HepG2 (cell line): ENCODE data around the gene KRTAP4-7. TPM values are rescaled to one million over a fixed set of nuclear protein-coding genes. Genes with fewer than 3 reads are reported as not detected.

ENCODE experiments used
- ATAC-seq: fragments of 200-7000 bp; cut with Tn5 transposase; 3 replicates; pipeline ENCODE4 v1.9.1; 2020; ENCODE audit warnings: mild to moderate bottlenecking, moderate library complexity
- BruUV-seq: library from RNA; stranded (reverse); fragments of 400-500 nt; replicated peaks from 2 replicates; lab custom pipeline; 2021; lab: Mats Ljungman, UMichigan
- CTCF ChIA-PET: fragments of 300-600 bp; formaldehyde crosslinking; extraction: SDS; loops from one replicate; lab custom pipeline; 2021; ENCODE audit warnings: low total read pairs, inconsistent platforms, low intra/inter-chr PET ratio; lab: Yijun Ruan, JAX
- POLR2A ChIA-PET: fragments of 350-600 bp; sonication (Branson Sonifier 250); formaldehyde crosslinking; loops from one replicate; lab custom pipeline; 2020; ENCODE audit warnings: antibody characterized with exemption, inconsistent platforms; lab: Yijun Ruan, JAX
- DNase-seq: peaks from one replicate; pipeline ENCODE4 v3.0.0-alpha.2; 2015; ENCODE audit warnings: low spot score
- FAIRE-seq: peaks from 3 replicates; lab custom pipeline; 2011; peaks lifted over from hg19 to GRCh38; lab: Jason Lieb, UNC
- H2AFZ ChIP-seq: one replicate; pipeline ENCODE4 v1.6.1; 2011; ENCODE audit warnings: low read length, inconsistent platforms
- H3K27ac ChIP-seq: fragments of 300-600 bp; 3 replicates; pipeline ENCODE4 v1.8.0; 2011; ENCODE audit warnings: mixed run types, mild to moderate bottlenecking, mixed read lengths, low read length, inconsistent platforms; ENCODE audit not compliant: insufficient read depth; ENCODE audit errors: extremely low read length
- H3K27me3 ChIP-seq, 2 experiments: fragments of 200-600 bp in 1 of 2; 2 replicates in 1 of 2; 3 replicates in 1 of 2; pipeline versions ENCODE4 v1.6.0 to v1.8.0; 2011; ENCODE audit warnings: low read length in 2 of 2, mild to moderate bottlenecking in 2 of 2, moderate library complexity in 2 of 2, inconsistent platforms in 1 of 2; ENCODE audit not compliant: insufficient read depth in 2 of 2, control insufficient read depth in 1 of 2
- H3K36me3 ChIP-seq, 2 experiments: fragments of 200-600 bp in 1 of 2; replicated peaks in 1 of 2; 2 replicates in 1 of 2; 3 replicates in 1 of 2; pipeline versions ENCODE4 v1.5.1 to v1.8.0; 2011; ENCODE audit warnings: low read length in 2 of 2, inconsistent platforms in 1 of 2; ENCODE audit not compliant: insufficient read depth in 2 of 2, control insufficient read depth in 1 of 2
- H3K4me1 ChIP-seq: 2 replicates; pipeline ENCODE4 v1.5.1; 2012; ENCODE audit warnings: low read length, inconsistent platforms; ENCODE audit not compliant: insufficient read depth
- H3K4me2 ChIP-seq: 2 replicates; pipeline ENCODE4 v1.6.0; 2011; ENCODE audit warnings: low read depth, low read length, inconsistent platforms
- H3K4me3 ChIP-seq, 3 experiments: fragments of 200-600 bp in 1 of 3; sonication (generic), shearing (Covaris generic) in 1 of 3; replicated peaks in 1 of 3; 2 replicates each; pipeline ENCODE4 v1.5.1; 2011 to 2016; ENCODE audit warnings: low read length in 3 of 3, inconsistent platforms in 2 of 3, low read depth in 2 of 3, mild to moderate bottlenecking in 2 of 3, control low read depth in 1 of 3, mixed read lengths in 1 of 3; ENCODE audit not compliant: insufficient read depth in 1 of 3
- H3K79me2 ChIP-seq: one replicate; pipeline ENCODE4 v1.6.1; 2011; ENCODE audit warnings: low read length, inconsistent platforms; ENCODE audit not compliant: insufficient read depth
- H3K9ac ChIP-seq: 2 replicates; pipeline ENCODE4 v1.6.0; 2011; ENCODE audit warnings: mild to moderate bottlenecking, low read depth, low read length, inconsistent platforms; ENCODE audit not compliant: insufficient read depth
- H3K9me3 ChIP-seq: 2 replicates; pipeline ENCODE4 v1.5.1; 2012; ENCODE audit warnings: mild to moderate bottlenecking, low read length
- H4K20me1 ChIP-seq: 2 replicates; pipeline ENCODE4 v1.6.0; 2011; ENCODE audit warnings: inconsistent platforms, mild to moderate bottlenecking, low read length, moderate library complexity; ENCODE audit not compliant: insufficient read depth
- ARID5B ChIP-seq: IDR thresholded peaks from 2 replicates; pipeline ENCODE4 v1.4.0; 2020; ENCODE audit warnings: mild to moderate bottlenecking, missing genetic modification reagents
- HNF4G ChIP-seq, 2 experiments: sonication (generic) in 1 of 2; formaldehyde crosslinking in 1 of 2; IDR thresholded peaks; 2 replicates each; pipeline versions ENCODE4 v1.4.0 to v1.6.1; 2011 to 2020; ENCODE audit warnings: borderline replicate concordance in 2 of 2, low read depth in 2 of 2, mild to moderate bottlenecking in 2 of 2, low read length in 1 of 2, missing genetic modification reagents in 1 of 2, moderate library complexity in 1 of 2
- SAP130 ChIP-seq: IDR thresholded peaks from 2 replicates; pipeline ENCODE4 v1.6.1; 2016; ENCODE audit warnings: low read depth
- WGBS: methylation state at CpG from one replicate; pipeline ENCODE4 v1.1.6; 2017; ENCODE audit warnings: low lambda C conversion rate; 5-methylcytosine and 5-hydroxymethylcytosine counted together
- in situ Hi-C: cut with HindIII; loops from 2 replicates; pipeline ENCODE4 v1.10.0; 2017; ENCODE audit warnings: low pct_unique_long_range_greater_than_20kb; ENCODE audit not compliant: extremely low pct_ligation_motif_present
- intact Hi-C: fragments of 100-400 bp; cut with micrococcal nuclease; formaldehyde crosslinking; loops from one replicate; pipeline ENCODE4 v1.10.0; 2022; ENCODE audit not compliant: unreplicated experiment
- polyA plus RNA-seq, 8 experiments: library from polyadenylated mRNA; depleted of rRNA in 3 of 8; stranded (reverse) in 7 of 8; unstranded in 1 of 8; fragments of >200 nt; fragmentation: Illumina TruSeq in 4 of 8; extraction: Trizol in 4 of 8; gene quantifications; 2 replicates each; pipeline versions ENCODE4 v1.2.1 to v1.2.3, GENCODE V29; 2011 to 2016; ENCODE audit warnings: low read depth in 4 of 8, missing spikeins in 1 of 8, mixed read lengths in 1 of 8; ENCODE audit not compliant: insufficient read depth in 1 of 8
- total RNA-seq, 5 experiments: library from RNA; depleted of rRNA; stranded (reverse); fragments of >200 nt; fragmentation: Illumina TruSeq; extraction: Trizol; gene quantifications; 2 replicates each; pipeline ENCODE4 v1.2.3, GENCODE V29; 2016; ENCODE audit warnings: low read depth in 1 of 5

Gene KRTAP4-7
- total and polyA plus RNA-seq, 2 of the 13 experiments (the other 11 are each of a cell fraction or from before 2014, with no cell fraction given): not detected

GRCh38 chr17:41060052-41060604 lies 23.8 kb upstream of the KRTAP4-7 start, which contains the start of gene KRTAP2-3 (continued):
- 0 out of 2 replicates have a peak, but pooled peaks have one; percentile 13 for TF ChIP-seq ARID5B (CRISPR knock-in tag)

GRCh38 chr17:41061964-41062363 lies 22.0 kb upstream of the KRTAP4-7 start:
- ATAC-seq: no peak
- no peak overlapping the region for H2AFZ ChIP-seq

More at GRCh38 chr17:41061964-41062363, 22.0 kb upstream of the KRTAP4-7 start:
- no peaks in the 10 kb centered on the region for H3K36me3 ChIP-seq
- intact Hi-C loops (no loop called here), in situ Hi-C loops (no loop called here)
- no peaks in the 10 kb centered on the region for H3K79me2 ChIP-seq
- H3K9me3 ChIP-seq: no peaks in the 10 kb centered on the region
- H3K4me2 ChIP-seq: no peak overlapping the region
- H3K27ac ChIP-seq: no peak overlapping the region
- H4K20me1 ChIP-seq: no peaks in the 10 kb centered on the region
- H3K4me3 ChIP-seq: no peak overlapping the region
- H3K27me3 ChIP-seq: no peaks in the 10 kb centered on the region
- no TSS peak for BruUV-seq
- peaks cover 55% of the 10 kb centered on the region for H3K4me1 ChIP-seq
- ChIA-PET CTCF (no interaction called here), POLR2A (no interaction called here)
- peak; percentile 62 for DNase-seq
- no peak overlapping the region for H3K9ac ChIP-seq
- no peak for FAIRE-seq
- WGBS: 92% methylated on average over 1 of the region's 1 CpG
- no peak for TF ChIP-seq HNF4G (IDR thresholded peaks at IDR 0.05; ENCODE audit: borderline replicate concordance, low read depth, low read length)
- no peak for TF ChIP-seq HNF4G (CRISPR knock-in tag; IDR thresholded peaks at IDR 0.05; ENCODE audit: borderline replicate concordance, low read depth)
- peak; percentile 26; the same call in 1 of the 2 replicates for TF ChIP-seq SAP130
